Loucy (cell line): ENCODE data around the gene TBL1X.

Experiments used
- H2AFZ ChIP-seq: fragments of 200-600 bp; sonication (generic); 2 replicates; pipeline ENCODE4 v1.6.0; 2016; ENCODE audit warnings: antibody characterized with exemption, mild to moderate bottlenecking, low read length, moderate library complexity
- H3F3A ChIP-seq: fragments of 200-600 bp; 2 replicates; pipeline ENCODE4 v1.6.0; 2016; ENCODE audit warnings: antibody characterized with exemption, low read depth, mild to moderate bottlenecking
- H3K27me3 ChIP-seq: fragments of 200-600 bp; sonication (generic); 2 replicates; pipeline ENCODE4 v1.6.1; 2014; ENCODE audit warnings: low read length, mild to moderate bottlenecking; ENCODE audit not compliant: insufficient read depth, poor library complexity, severe bottlenecking
- H3K36me3 ChIP-seq: fragments of 200-600 bp; sonication (generic); 2 replicates; pipeline ENCODE4 v1.6.1; 2016; ENCODE audit warnings: low read length; ENCODE audit not compliant: insufficient read depth
- H3K4me1 ChIP-seq: fragments of 200-600 bp; sonication (generic); 2 replicates; pipeline ENCODE4 v1.5.1; 2014; ENCODE audit warnings: low read length, mild to moderate bottlenecking; ENCODE audit not compliant: insufficient read depth, poor library complexity, severe bottlenecking
- H3K4me2 ChIP-seq: fragments of 200-600 bp; sonication (generic); 2 replicates; pipeline ENCODE4 v1.6.0; 2014; ENCODE audit warnings: antibody characterized with exemption, low read length, low read depth, mild to moderate bottlenecking; ENCODE audit not compliant: poor library complexity, severe bottlenecking
- H3K4me3 ChIP-seq: fragments of 200-600 bp; sonication (generic); 2 replicates; pipeline ENCODE4 v1.5.1; 2014; ENCODE audit warnings: low read length, mild to moderate bottlenecking, mixed read lengths; ENCODE audit not compliant: poor library complexity, severe bottlenecking
- H3K79me2 ChIP-seq: fragments of 200-600 bp; sonication (generic); 2 replicates; pipeline ENCODE4 v1.6.1; 2014; ENCODE audit warnings: low read length; ENCODE audit not compliant: insufficient read depth
- H3K9ac ChIP-seq: fragments of 200-600 bp; sonication (generic); 2 replicates; pipeline ENCODE4 v1.6.0; 2014; ENCODE audit warnings: mild to moderate bottlenecking, low read depth, low read length, moderate library complexity; ENCODE audit not compliant: poor library complexity, severe bottlenecking
- H3K9me2 ChIP-seq: fragments of 200-600 bp; sonication (generic); replicated peaks from 2 replicates; pipeline ENCODE4 v1.6.1; 2016; ENCODE audit warnings: low read depth, low read length, mixed read lengths
- H3K9me3 ChIP-seq: fragments of 200-600 bp; sonication (generic); 2 replicates; pipeline ENCODE4 v1.6.1; 2014; ENCODE audit warnings: mild to moderate bottlenecking, antibody characterized with exemption, low read length, low read depth; ENCODE audit not compliant: insufficient read depth
- H4K20me1 ChIP-seq: fragments of 200-600 bp; sonication (generic); 2 replicates; pipeline ENCODE4 v1.6.0; 2014; ENCODE audit warnings: antibody characterized with exemption, low read length, mild to moderate bottlenecking; ENCODE audit not compliant: insufficient read depth, poor library complexity, severe bottlenecking
- EZH2phosphoT487 ChIP-seq: fragments of 200-600 bp; IDR thresholded peaks from 2 replicates; pipeline ENCODE4 v1.6.1; 2018; ENCODE audit warnings: antibody characterized with exemption, mild to moderate bottlenecking, moderate library complexity, borderline replicate concordance
- TF ChIP-seq, protein P1 (sequence below): fragments of 200-600 bp; sonication (generic); conservative IDR thresholded peaks from 2 replicates; pipeline ENCODE4 v1.5.1; 2014; ENCODE audit warnings: mild to moderate bottlenecking, antibody characterized with exemption, low read length

The TBL1X gene

GRCh38 chrX:9606971-9607370 is 142.1 kb downstream of the TBL1X start:
- Histone ChIP-seq H4K20me1 (no peaks in the 10 kb centered on the region), H3K36me3 (no peaks in the 10 kb centered on the region), H3K27me3 (no peaks in the 10 kb centered on the region), H3K4me3 (no peak overlapping the region), H3K79me2 (no peaks in the 10 kb centered on the region), H3K4me2 (no peak overlapping the region), H3K9ac (no peak overlapping the region), H2AFZ (no peak overlapping the region), H3K9me3 (no peaks in the 10 kb centered on the region), H3K4me1 (no peaks in the 10 kb centered on the region), H3K9me2 (no peaks in the 10 kb centered on the region), H3F3A (no peaks in the 10 kb centered on the region)
- no peak for TF ChIP-seq EZH2phosphoT487
- TF ChIP-seq, protein P1, sequence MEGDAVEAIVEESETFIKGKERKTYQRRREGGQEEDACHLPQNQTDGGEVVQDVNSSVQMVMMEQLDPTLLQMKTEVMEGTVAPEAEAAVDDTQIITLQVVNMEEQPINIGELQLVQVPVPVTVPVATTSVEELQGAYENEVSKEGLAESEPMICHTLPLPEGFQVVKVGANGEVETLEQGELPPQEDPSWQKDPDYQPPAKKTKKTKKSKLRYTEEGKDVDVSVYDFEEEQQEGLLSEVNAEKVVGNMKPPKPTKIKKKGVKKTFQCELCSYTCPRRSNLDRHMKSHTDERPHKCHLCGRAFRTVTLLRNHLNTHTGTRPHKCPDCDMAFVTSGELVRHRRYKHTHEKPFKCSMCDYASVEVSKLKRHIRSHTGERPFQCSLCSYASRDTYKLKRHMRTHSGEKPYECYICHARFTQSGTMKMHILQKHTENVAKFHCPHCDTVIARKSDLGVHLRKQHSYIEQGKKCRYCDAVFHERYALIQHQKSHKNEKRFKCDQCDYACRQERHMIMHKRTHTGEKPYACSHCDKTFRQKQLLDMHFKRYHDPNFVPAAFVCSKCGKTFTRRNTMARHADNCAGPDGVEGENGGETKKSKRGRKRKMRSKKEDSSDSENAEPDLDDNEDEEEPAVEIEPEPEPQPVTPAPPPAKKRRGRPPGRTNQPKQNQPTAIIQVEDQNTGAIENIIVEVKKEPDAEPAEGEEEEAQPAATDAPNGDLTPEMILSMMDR = no peak

GRCh38 chrX:9609499-9609898 is 144.6 kb downstream of the TBL1X start:
- H3K4me1 ChIP-seq = no peaks in the 10 kb centered on the region
- no peaks in the 10 kb centered on the region for H3K9me2 ChIP-seq
- no peak overlapping the region for H2AFZ ChIP-seq
- no peaks in the 10 kb centered on the region for H3K79me2 ChIP-seq
- no peaks in the 10 kb centered on the region for H3K27me3 ChIP-seq
- no peak overlapping the region for H3K9ac ChIP-seq
- H3F3A ChIP-seq = no peaks in the 10 kb centered on the region
- no peaks in the 10 kb centered on the region for H3K36me3 ChIP-seq
- TF ChIP-seq EZH2phosphoT487 = no peak
- TF ChIP-seq, protein P1 = no peak
- no peak overlapping the region for H3K4me3 ChIP-seq
- H3K4me2 ChIP-seq = no peak overlapping the region
- no peaks in the 10 kb centered on the region for H3K9me3 ChIP-seq
- H4K20me1 ChIP-seq = no peaks in the 10 kb centered on the region

DNA sequence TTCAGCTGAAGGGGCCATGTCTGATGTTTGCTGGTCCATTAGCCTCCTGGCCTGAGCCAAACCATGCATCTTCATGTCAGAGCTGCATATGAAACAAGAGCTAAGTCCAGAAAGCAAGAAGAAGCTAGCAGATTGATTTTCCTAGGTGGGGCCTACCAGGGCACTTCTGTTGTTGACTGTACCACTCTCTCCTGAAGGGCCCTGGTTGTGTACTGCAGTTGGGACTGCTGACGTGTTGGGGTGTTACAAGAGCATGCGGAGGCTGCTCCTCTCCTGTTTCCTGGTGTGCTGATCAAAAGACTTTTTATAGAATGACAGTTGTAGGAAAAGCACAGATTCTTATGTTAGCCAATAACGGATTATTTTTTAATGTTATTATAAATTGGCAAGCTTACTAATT is 145.1 kb downstream of the TBL1X start:
- no peak overlapping the region for H3K9ac ChIP-seq
- H3K4me3 ChIP-seq = no peak overlapping the region
- no peaks in the 10 kb centered on the region for H3K27me3 ChIP-seq
- no peaks in the 10 kb centered on the region for H3K9me3 ChIP-seq
- H3K9me2 ChIP-seq = no peaks in the 10 kb centered on the region
- TF ChIP-seq, protein P1 = no peak
- no peak for TF ChIP-seq EZH2phosphoT487
- H4K20me1 ChIP-seq = no peaks in the 10 kb centered on the region
- no peaks in the 10 kb centered on the region for H3K36me3 ChIP-seq
- H2AFZ ChIP-seq = no peak overlapping the region
- no peaks in the 10 kb centered on the region for H3K4me1 ChIP-seq
- no peaks in the 10 kb centered on the region for H3F3A ChIP-seq
- H3K4me2 ChIP-seq = no peak overlapping the region
- no peaks in the 10 kb centered on the region for H3K79me2 ChIP-seq
